Prostate gland (tissue), 2 donors: ENCODE results near the gene RAB1B.

Source experiments
- CTCF ChIP-seq, 4 experiments: fragments of 200-600 bp in 2 of 4; fragments of 450-650 bp in 2 of 4; sonication (generic) in 2 of 4; IDR thresholded peaks; 1 replicate in 3 of 4; 2 replicates in 1 of 4; pipeline ENCODE4 v1.5.1; 2016 to 2019; ENCODE audit warnings: antibody characterized with exemption in 4 of 4, mild to moderate bottlenecking in 2 of 4, moderate library complexity in 2 of 4
- POLR2A ChIP-seq: fragments of 450-650 bp; IDR thresholded peaks from one replicate; pipeline ENCODE4 v1.6.1; 2016; ENCODE audit warnings: antibody characterized with exemption, mild to moderate bottlenecking

GRCh38 chr11:66291706-66292542 is 23.5 kb downstream of the RAB1B start, which contains the start of gene TMEM151A:
- no peak for TF ChIP-seq POLR2A
- no peak for TF ChIP-seq CTCF (IDR thresholded peaks at IDR 0.05)
